ENCODE data around the gene CSTPP1.

GRCh38 chr11:47121056-47121455 is 184.5 kb downstream of the CSTPP1 start:
- TF ChIP-seq CTCF (optimal IDR thresholded peaks at IDR 0.05 in 1 of 3, IDR thresholded peaks at IDR 0.05 in 1 of 3, conservative IDR thresholded peaks at IDR 0.05 in 1 of 3; ENCODE audit: extremely low read depth in 1 of 3, insufficient read depth in 2 of 3, low read length in 3 of 3) = no peak
- TF ChIP-seq EZH2 (IDR thresholded peaks at IDR 0.05; ENCODE audit: low read length) = no peak
